Hematopoietic multipotent progenitor cell treated with erythropoietin and hydrocortisone succinate and interleukin-3 and kit ligand, for 8 days (in vitro differentiated cells): Measurements from ENCODE around the gene RAB11FIP4.

ENCODE experiments used
- DNase-seq: peaks from one replicate; pipeline ENCODE4 v3.0.0-alpha.2; 2015

The RAB11FIP4 gene

GRCh38 chr17:31550389-31551056, 159.0 kb downstream of the RAB11FIP4 start:
- DNase-seq = no peak

- DNase-seq = no peak
Measured at GRCh38 chr17:31552568-31552967, 161.1 kb downstream of the RAB11FIP4 start.

GRCh38 chr17:31553506-31553905, 162.0 kb downstream of the RAB11FIP4 start:
- no peak for DNase-seq

- DNase-seq = no peak
Measured at GRCh38 chr17:31554930-31555329, 163.5 kb downstream of the RAB11FIP4 start.

- no peak for DNase-seq
Measured at GRCh38 chr17:31556969-31557645, 165.6 kb downstream of the RAB11FIP4 start.

GRCh38 chr17:31558748-31559583, 167.5 kb downstream of the RAB11FIP4 start:
- peak; percentile 46 for DNase-seq

GRCh38 chr17:31559584-31560501, 168.4 kb downstream of the RAB11FIP4 start:
- DNase-seq = no peak

GRCh38 chr17:31560616-31561235, 169.3 kb downstream of the RAB11FIP4 start:
- no peak for DNase-seq

GRCh38 chr17:31561469-31562375, 170.2 kb downstream of the RAB11FIP4 start:
- no peak for DNase-seq

GRCh38 chr17:31562376-31562840, 170.9 kb downstream of the RAB11FIP4 start:
- no peak for DNase-seq

- DNase-seq = no peak
Measured at GRCh38 chr17:31564291-31564690, 172.8 kb downstream of the RAB11FIP4 start.

- no peak for DNase-seq
Measured at GRCh38 chr17:31564883-31565301, 173.4 kb downstream of the RAB11FIP4 start.

- no peak for DNase-seq
Measured at GRCh38 chr17:31565652-31566051, 174.2 kb downstream of the RAB11FIP4 start.

GRCh38 chr17:31566247-31566991, 174.9 kb downstream of the RAB11FIP4 start:
- DNase-seq = no peak

GRCh38 chr17:31566992-31567373, 175.5 kb downstream of the RAB11FIP4 start:
- DNase-seq = no peak

GRCh38 chr17:31568121-31568520, 176.6 kb downstream of the RAB11FIP4 start:
- DNase-seq = no peak

- DNase-seq = no peak
Measured at GRCh38 chr17:31568539-31568938, 177.1 kb downstream of the RAB11FIP4 start.

GRCh38 chr17:31570231-31570630, 178.8 kb downstream of the RAB11FIP4 start:
- no peak for DNase-seq

GRCh38 chr17:31570951-31571892, 179.7 kb downstream of the RAB11FIP4 start:
- peak; percentile 89 for DNase-seq
